B cell (primary cell): ENCODE data around the gene EHD2. TPM values are rescaled to one million over a fixed set of nuclear protein-coding genes. Genes with fewer than 3 reads are reported as not detected.
"Not testable (repeated sequence)": the region's sequence is repeated elsewhere in the genome, so short reads cannot be mapped to it uniquely, and the experiment has no call there.

Experiments
- ATAC-seq: fragments of 200-7000 bp; cut with Tn5 transposase; one replicate; pipeline ENCODE4 v1.10.0; 2021; ENCODE audit warnings: low read depth, mild to moderate bottlenecking, moderate number of reproducible peaks, moderate library complexity
- CTCF ChIA-PET: fragments of 350-600 bp; sonication (Branson Sonifier 250); formaldehyde crosslinking; loops from one replicate; lab custom pipeline; 2021; ENCODE audit warnings: antibody characterized with exemption, inconsistent platforms; lab: Charles Lee
- POLR2A ChIA-PET: fragments of 350-600 bp; sonication (Branson Sonifier 250); formaldehyde crosslinking; loops from one replicate; lab custom pipeline; 2021; ENCODE audit warnings: antibody characterized with exemption; lab: Charles Lee
- DNase-seq: peaks from one replicate; pipeline ENCODE4 v3.0.0; 2013
- H2AFZ ChIP-seq: 2 replicates; pipeline ENCODE4 v1.6.1; 2012; ENCODE audit warnings: mild to moderate bottlenecking, low read depth, low read length; ENCODE audit not compliant: insufficient read depth, poor library complexity, severe bottlenecking
- H3K27ac ChIP-seq, 2 donors: 1 replicate in 1 of 2; 2 replicates in 1 of 2; pipeline ENCODE4 v1.5.1; 2012 to 2013; ENCODE audit warnings: low read length in 2 of 2, mild to moderate bottlenecking in 2 of 2, moderate library complexity in 1 of 2
- H3K27me3 ChIP-seq, 4 experiments: fragments of 200-600 bp in 1 of 4; sonication (generic) in 1 of 4; replicated peaks in 1 of 4; 1 replicate in 2 of 4; 2 replicates in 2 of 4; pipeline versions ENCODE4 v1.6.1 to v1.7.0; 2013 to 2016; ENCODE audit warnings: low read length in 3 of 4, mild to moderate bottlenecking in 2 of 4, mixed read lengths in 1 of 4, moderate library complexity in 1 of 4; ENCODE audit not compliant: insufficient read depth in 4 of 4, control insufficient read depth in 3 of 4; ENCODE audit errors: control extremely low read depth in 1 of 4
- H3K36me3 ChIP-seq, 2 experiments: replicated peaks in 1 of 2; 1 replicate in 1 of 2; 2 replicates in 1 of 2; pipeline versions ENCODE4 v1.6.1 to v1.7.1; 2013; ENCODE audit warnings: low read length in 1 of 2; ENCODE audit not compliant: insufficient read depth in 2 of 2, control insufficient read depth in 1 of 2; ENCODE audit errors: control extremely low read depth in 1 of 2, extremely low read depth in 1 of 2
- H3K4me1 ChIP-seq, 2 donors: fragments of 200-600 bp in 1 of 2; sonication (generic) in 1 of 2; 1 replicate in 1 of 2; 2 replicates in 1 of 2; pipeline versions ENCODE4 v1.5.1 to v1.6.1; 2013 to 2017; ENCODE audit warnings: low read length in 2 of 2; ENCODE audit not compliant: control insufficient read depth in 2 of 2, insufficient read depth in 2 of 2
- H3K4me2 ChIP-seq: replicated peaks from 2 replicates; pipeline ENCODE3; 2012; ENCODE audit warnings: mild to moderate bottlenecking, low read depth, low read length; ENCODE audit not compliant: poor library complexity, severe bottlenecking
- H3K4me3 ChIP-seq, 5 experiments: fragments of 200-600 bp in 1 of 5; sonication (generic) in 1 of 5; 1 replicate in 3 of 5; 2 replicates in 2 of 5; pipeline versions ENCODE4 v1.5.1 to v1.7.0; 2011 to 2016; ENCODE audit warnings: low read length in 4 of 5, mild to moderate bottlenecking in 4 of 5, low read depth in 2 of 5, control low read depth in 1 of 5, moderate library complexity in 1 of 5; ENCODE audit not compliant: insufficient read depth in 1 of 5; ENCODE audit errors: control extremely low read depth in 1 of 5, extremely low read depth in 1 of 5
- H3K79me2 ChIP-seq: fragments of 200-600 bp; sonication (generic); one replicate; pipeline ENCODE4 v1.6.0; 2016; ENCODE audit warnings: low read length; ENCODE audit not compliant: control insufficient read depth, insufficient read depth
- H3K9ac ChIP-seq: fragments of 200-600 bp; sonication (generic); 2 replicates; pipeline ENCODE4 v1.6.1; 2017; ENCODE audit warnings: mild to moderate bottlenecking, low read length, moderate library complexity
- H3K9me3 ChIP-seq, 3 donors: one replicate each; pipeline versions ENCODE4 v1.6.1 to v1.7.1; 2013; ENCODE audit warnings: low read length in 2 of 3; ENCODE audit not compliant: control insufficient read depth in 2 of 3, insufficient read depth in 1 of 3; ENCODE audit errors: control extremely low read depth in 1 of 3
- H4K20me1 ChIP-seq: 2 replicates; pipeline ENCODE4 v1.6.0; 2012; ENCODE audit warnings: mild to moderate bottlenecking, low read length; ENCODE audit not compliant: insufficient read depth, control insufficient read depth, poor library complexity, severe bottlenecking
- H3K27ac Mint-ChIP-seq: one replicate; pipeline ENCODE4 v1.8.0; 2021; ENCODE audit warnings: mixed read lengths
- H3K27me3 Mint-ChIP-seq: one replicate; pipeline ENCODE4 v1.8.0; 2021; ENCODE audit warnings: mixed read lengths
- H3K4me1 Mint-ChIP-seq: one replicate; pipeline ENCODE4 v1.8.0; 2021; ENCODE audit warnings: mixed read lengths
- H3K4me3 Mint-ChIP-seq: one replicate; pipeline ENCODE4 v1.8.0; 2021; ENCODE audit warnings: mixed read lengths
- H3K9me3 Mint-ChIP-seq: one replicate; pipeline ENCODE4 v1.8.0; 2022; ENCODE audit warnings: mixed read lengths; ENCODE audit not compliant: insufficient read depth
- CTCF ChIP-seq: fragments of 200-600 bp; IDR thresholded peaks from one replicate; pipeline ENCODE4 v1.8.0; 2022; ENCODE audit warnings: antibody characterized with exemption, mild to moderate bottlenecking
- EZH2 ChIP-seq: IDR thresholded peaks from 2 replicates; pipeline ENCODE4 v1.6.1; 2012; ENCODE audit warnings: borderline replicate concordance, low read depth, mild to moderate bottlenecking, moderate library complexity, low read length; ENCODE audit not compliant: insufficient read depth, poor library complexity, severe bottlenecking
- WGBS: methylation state at CpG from one replicate; pipeline ENCODE4 v1.1.5; 2013; ENCODE audit warnings: missing lambda C conversion rate; ENCODE audit not compliant: insufficient coverage; 5-methylcytosine and 5-hydroxymethylcytosine counted together
- intact Hi-C: fragments of 100-400 bp; cut with micrococcal nuclease; formaldehyde crosslinking; loops from one replicate; pipeline ENCODE4 v1.10.0; 2022
- polyA plus RNA-seq: library from polyadenylated mRNA; depleted of rRNA; stranded (reverse); fragments of >200 nt; gene quantifications from 2 replicates; pipeline ENCODE4 v1.2.3, GENCODE V29; 2012
- total RNA-seq, 2 donors: library from RNA; stranded (reverse); fragments of 120-200 nt in 1 of 2; gene quantifications; 1 replicate in 1 of 2; 2 replicates in 1 of 2; pipeline versions ENCODE4 v1.2.3 to v1.2.4, GENCODE V29; 2013 to 2022

EHD2 gene
- total and polyA plus RNA-seq, 2 donors (not counting 1 experiment from before 2014, with no cell fraction given) = not detected

- Histone ChIP-seq H3K4me3 (no peak overlapping the region), H3K9ac (no peak overlapping the region), H3K4me1 (peaks cover 4 to 6% of the 10 kb centered on the region in 2 donors), H3K79me2 (no peaks in the 10 kb centered on the region), H4K20me1 (no peaks in the 10 kb centered on the region), H3K27me3 (peaks cover 0 to 26% (median 8%) of the 10 kb centered on the region in 4 experiments), H2AFZ (no peak overlapping the region), H3K36me3 (no peaks in the 10 kb centered on the region), H3K9me3 (peaks cover 0 to 29% (median 5%) of the 10 kb centered on the region in 3 donors), H3K4me2 (no peak overlapping the region), H3K27ac (no peak overlapping the region)
- DNase-seq = no peak
- ChIA-PET POLR2A (interaction anchor here (0.7 kb wide), 1 partner anchor 339 kb away, joined by 13 read pairs; no protein-coding TSS in a partner anchor), CTCF (no interaction called here)
- TF ChIP-seq CTCF (no peak), EZH2 (no peak)
- Mint-ChIP-seq H3K4me3 (no peak overlapping the region), H3K9me3 (no peaks in the 10 kb centered on the region), H3K4me1 (no peaks in the 10 kb centered on the region), H3K27me3 (peaks cover 55% of the 10 kb centered on the region), H3K27ac (no peak overlapping the region)
- WGBS = 96% methylated on average over 30 of the region's 32 CpGs
- intact Hi-C loops = no loop called here
- no peak for ATAC-seq
Observed at GRCh38 chr19:47716270-47716937, 3.2 kb downstream of the EHD2 start.

- intact Hi-C loops, H3K4me3 ChIP-seq, H3K36me3 ChIP-seq, DNase-seq, H3K4me3 Mint-ChIP-seq, H3K4me2 ChIP-seq, H2AFZ ChIP-seq, H3K9me3 Mint-ChIP-seq, H3K4me1 Mint-ChIP-seq, CTCF ChIA-PET, H3K27ac ChIP-seq, ATAC-seq, H3K9ac ChIP-seq, H3K4me1 ChIP-seq, H4K20me1 ChIP-seq, H3K27ac Mint-ChIP-seq, H3K79me2 ChIP-seq: not testable (repeated sequence)
- WGBS = 88% methylated on average over 9 of the region's 11 CpGs
- peaks cover 50% of the 10 kb centered on the region for H3K27me3 Mint-ChIP-seq
- H3K9me3 ChIP-seq = peaks cover 0 to 23% (median 5%) of the 10 kb centered on the region in 3 donors
- H3K27me3 ChIP-seq = peaks cover 0 to 19% (median 5%) of the 10 kb centered on the region in 4 experiments
- POLR2A ChIA-PET = interaction anchor here (0.9 kb wide), 1 partner anchor 12 kb away, joined by 7 read pairs; no protein-coding TSS in a partner anchor
Observed at GRCh38 chr19:47718415-47719046, 5.3 kb downstream of the EHD2 start.
